Measurements from ENCODE around the gene GPN3. TPM values are rescaled to one million over a fixed set of nuclear protein-coding genes. Genes with fewer than 3 reads are reported as not detected.
"Not testable (repeated sequence)": the region's sequence is repeated elsewhere in the genome, so short reads cannot be mapped to it uniquely, and the experiment has no call there.

Gene GPN3
- polyA plus RNA-seq, 4 donors, result 5.4 to 20.9 (median 11.0) TPM

- 7 to 9% (median 8%) methylated on average over 59 to 61 of the region's 61 CpGs for WGBS, 3 donors
Measured at GRCh38 chr12:110501752-110502738, 34.0 kb upstream of the GPN3 start, which contains the start of the genes RAD9B and VPS29. RAD9B (plus strand) TSS chr12:110502331; CDS start chr12:110502338, 7 bp downstream. VPS29 (minus strand) TSS chr12:110502111; CDS start chr12:110502051, 60 bp downstream.

GRCh38 chr12:110501399-110501751, 33.3 kb upstream of the GPN3 start:
- Histone ChIP-seq H3K27me3 (ENCODE audit: control insufficient read depth in 3 of 3, insufficient read depth in 3 of 3, low read length in 3 of 3) (no peaks in the 10 kb centered on the region), H3K27ac (ENCODE audit: low read depth in 1 of 3, low read length in 2 of 3) (peak overlapping the region; percentile 89 to 96 (median 95)), H3K4me3 (ENCODE audit: low read depth in 1 of 3, low read length in 3 of 3) (peak overlapping the region; percentile 82 to 94 (median 93)), H3K4me1 (ENCODE audit: control insufficient read depth in 3 of 3, insufficient read depth in 2 of 3, low read depth in 1 of 3, low read length in 2 of 3) (peaks cover 0 to 3% (median 0%) of the 10 kb centered on the region in 3 donors), H3K9me3 (ENCODE audit: control insufficient read depth in 2 of 2, insufficient read depth in 1 of 2, low read depth in 1 of 2, low read length in 1 of 2) (no peaks in the 10 kb centered on the region), H3K36me3 (ENCODE audit: control insufficient read depth in 3 of 3, insufficient read depth in 2 of 3, low read depth in 1 of 3, low read length in 3 of 3) (peaks cover 0 to 8% (median 0%) of the 10 kb centered on the region in 3 donors)
- DNase-seq (peak in 1 of 2 donors; percentile 55), FAIRE-seq (no peak)
- WGBS, 3 donors, result 0 to 1% (median 0%) methylated on average over 17 of the region's 17 CpGs

More at GRCh38 chr12:110501752-110502738, 34.0 kb upstream of the GPN3 start, which contains the start of the genes RAD9B and VPS29:
- FAIRE-seq (no peak), DNase-seq (peak; percentile 99)
- Histone ChIP-seq H3K27me3 (ENCODE audit: control insufficient read depth in 3 of 3, insufficient read depth in 3 of 3, low read length in 3 of 3) (no peaks in the 10 kb centered on the region), H3K27ac (ENCODE audit: low read depth in 1 of 3, low read length in 2 of 3) (peak within 1 kb of the TSS; percentile 89 to 96 (median 95)), H3K9me3 (ENCODE audit: control insufficient read depth in 2 of 2, insufficient read depth in 1 of 2, low read depth in 1 of 2, low read length in 1 of 2) (no peaks in the 10 kb centered on the region), H3K4me3 (ENCODE audit: low read depth in 1 of 3, low read length in 3 of 3) (peak within 1 kb of the TSS; percentile 82 to 94 (median 93)), H3K36me3 (ENCODE audit: control insufficient read depth in 3 of 3, insufficient read depth in 2 of 3, low read depth in 1 of 3, low read length in 3 of 3) (peaks cover 0 to 8% (median 0%) of the 10 kb centered on the region in 3 donors), H3K4me1 (ENCODE audit: control insufficient read depth in 3 of 3, insufficient read depth in 2 of 3, low read depth in 1 of 3, low read length in 2 of 3) (peaks cover 0 to 3% (median 0%) of the 10 kb centered on the region in 3 donors)

DNA sequence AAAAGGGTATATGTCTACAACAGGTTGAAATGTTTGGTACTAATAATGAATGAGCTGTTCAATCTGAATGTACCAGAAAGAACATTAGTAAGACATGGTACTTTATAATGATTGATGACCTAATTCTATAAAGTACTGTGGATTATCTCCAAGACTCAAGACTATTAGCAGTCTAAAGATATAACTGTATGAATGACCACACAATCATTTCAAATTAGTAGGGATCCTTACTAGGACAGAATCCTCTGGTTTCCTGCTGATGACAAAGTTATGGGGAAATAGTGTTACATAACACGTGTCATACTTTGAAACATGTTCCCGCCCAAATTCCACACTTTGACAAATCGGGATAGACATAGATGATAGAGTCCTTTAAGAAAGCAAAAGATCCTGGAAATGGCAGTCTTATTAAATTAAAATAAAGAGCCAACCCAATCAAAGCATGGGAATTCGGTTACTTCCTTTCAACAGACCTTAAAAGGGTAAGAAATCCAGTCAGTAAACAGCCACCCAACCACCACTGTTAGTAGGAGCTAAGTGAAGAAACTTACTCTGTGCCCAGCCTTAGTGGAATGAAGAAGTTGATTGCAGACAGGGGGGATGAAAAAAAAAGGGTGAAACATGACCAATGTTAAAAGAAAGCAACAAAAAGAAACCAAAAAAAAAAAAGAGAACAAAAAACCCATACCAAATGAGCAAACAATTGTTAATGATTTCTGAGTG, 31.1 kb upstream of the GPN3 start:
- 66 to 74% (median 69%) methylated on average over 4 of the region's 4 CpGs for WGBS, 3 donors
- no peak overlapping the region for H3K27ac ChIP-seq (ENCODE audit: low read depth in 1 of 3, low read length in 2 of 3)

DNA sequence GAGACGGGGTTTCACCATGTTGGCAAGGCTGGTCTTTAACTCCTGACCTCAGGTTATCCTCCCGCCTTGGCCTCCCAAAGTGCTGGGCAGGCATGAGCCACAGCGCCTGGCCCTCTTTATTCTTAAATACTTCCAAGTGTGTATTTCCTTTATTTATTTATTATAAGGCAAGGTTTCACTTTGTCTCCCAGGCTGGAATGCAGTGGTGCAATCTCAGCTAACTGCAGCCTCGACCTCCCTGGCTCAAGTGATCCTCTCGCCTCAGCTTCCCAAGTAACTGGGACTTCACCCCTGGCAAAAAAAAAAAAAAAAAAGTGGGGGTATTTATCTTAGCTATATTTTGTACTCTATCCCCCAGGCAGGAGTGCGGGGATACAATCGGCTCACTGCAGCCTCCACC, 7.4 kb upstream of the GPN3 start:
- no peaks in the 10 kb centered on the region for H3K36me3 ChIP-seq (ENCODE audit: control insufficient read depth in 3 of 3, insufficient read depth in 2 of 3, low read depth in 1 of 3, low read length in 3 of 3)
- H3K27ac ChIP-seq (ENCODE audit: low read depth in 1 of 3, low read length in 2 of 3), result no peak overlapping the region
- FAIRE-seq (no peak), DNase-seq (no peak)
- H3K27me3 ChIP-seq (ENCODE audit: control insufficient read depth in 3 of 3, insufficient read depth in 3 of 3, low read length in 3 of 3), result no peaks in the 10 kb centered on the region
- H3K9me3 ChIP-seq (ENCODE audit: control insufficient read depth in 2 of 2, insufficient read depth in 1 of 2, low read depth in 1 of 2, low read length in 1 of 2), result no peaks in the 10 kb centered on the region
- 89 to 96% (median 94%) methylated on average over 7 of the region's 7 CpGs for WGBS, 3 donors
- H3K4me3 ChIP-seq (ENCODE audit: low read depth in 1 of 3, low read length in 3 of 3), result no peak overlapping the region
- H3K4me1 ChIP-seq (ENCODE audit: control insufficient read depth in 3 of 3, insufficient read depth in 2 of 3, low read depth in 1 of 3, low read length in 2 of 3), result no peaks in the 10 kb centered on the region

More for the DNA sequence above, 31.1 kb upstream of the GPN3 start:
- no peak overlapping the region for H3K4me3 ChIP-seq (ENCODE audit: low read depth in 1 of 3, low read length in 3 of 3)
- FAIRE-seq (no peak), DNase-seq (peak; percentile 12 to 25)
- H3K27me3 ChIP-seq (ENCODE audit: control insufficient read depth in 3 of 3, insufficient read depth in 3 of 3, low read length in 3 of 3), result no peaks in the 10 kb centered on the region
- peaks cover 0 to 20% (median 0%) of the 10 kb centered on the region in 3 donors for H3K36me3 ChIP-seq (ENCODE audit: control insufficient read depth in 3 of 3, insufficient read depth in 2 of 3, low read depth in 1 of 3, low read length in 3 of 3)
- H3K4me1 ChIP-seq (ENCODE audit: control insufficient read depth in 3 of 3, insufficient read depth in 2 of 3, low read depth in 1 of 3, low read length in 2 of 3), result peaks cover 0 to 3% (median 0%) of the 10 kb centered on the region in 3 donors
- H3K9me3 ChIP-seq (ENCODE audit: control insufficient read depth in 2 of 2, insufficient read depth in 1 of 2, low read depth in 1 of 2, low read length in 1 of 2), result no peaks in the 10 kb centered on the region

DNA sequence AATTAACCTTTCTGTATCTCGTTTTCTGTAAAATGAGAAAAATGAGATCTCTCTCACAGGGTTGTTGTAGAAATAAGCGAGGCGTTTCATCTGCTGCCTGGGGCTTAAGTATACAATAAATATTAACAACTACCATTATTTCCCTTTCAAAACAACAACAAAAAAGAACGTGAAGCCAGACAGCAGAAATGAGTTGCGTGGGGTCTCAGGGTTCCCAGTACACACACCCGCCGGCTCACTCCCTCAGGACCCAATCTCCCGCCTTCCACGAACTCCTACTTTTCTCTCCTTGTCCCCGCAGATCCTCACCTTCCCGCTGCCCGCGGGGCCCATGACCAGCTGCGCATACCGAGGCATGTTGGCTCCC, 227 bp downstream of the GPN3 start:
- Histone ChIP-seq H3K9me3 (ENCODE audit: control insufficient read depth in 2 of 2, insufficient read depth in 1 of 2, low read depth in 1 of 2, low read length in 1 of 2) (no peaks in the 10 kb centered on the region), H3K4me1 (ENCODE audit: control insufficient read depth in 3 of 3, insufficient read depth in 2 of 3, low read depth in 1 of 3, low read length in 2 of 3) (peaks cover 0 to 3% (median 2%) of the 10 kb centered on the region in 3 donors), H3K27me3 (ENCODE audit: control insufficient read depth in 3 of 3, insufficient read depth in 3 of 3, low read length in 3 of 3) (no peaks in the 10 kb centered on the region), H3K36me3 (ENCODE audit: control insufficient read depth in 3 of 3, insufficient read depth in 2 of 3, low read depth in 1 of 3, low read length in 3 of 3) (peaks cover 0 to 10% (median 2%) of the 10 kb centered on the region in 3 donors), H3K27ac (ENCODE audit: low read depth in 1 of 3, low read length in 2 of 3) (peak overlapping the region; percentile 6 to 93 (median 79)), H3K4me3 (ENCODE audit: low read depth in 1 of 3, low read length in 3 of 3) (peak overlapping the region; percentile 50 to 70 (median 70))
- 0 to 1% (median 0%) methylated on average over 15 of the region's 15 CpGs for WGBS, 3 donors
- FAIRE-seq (no peak), DNase-seq (no peak)

DNA sequence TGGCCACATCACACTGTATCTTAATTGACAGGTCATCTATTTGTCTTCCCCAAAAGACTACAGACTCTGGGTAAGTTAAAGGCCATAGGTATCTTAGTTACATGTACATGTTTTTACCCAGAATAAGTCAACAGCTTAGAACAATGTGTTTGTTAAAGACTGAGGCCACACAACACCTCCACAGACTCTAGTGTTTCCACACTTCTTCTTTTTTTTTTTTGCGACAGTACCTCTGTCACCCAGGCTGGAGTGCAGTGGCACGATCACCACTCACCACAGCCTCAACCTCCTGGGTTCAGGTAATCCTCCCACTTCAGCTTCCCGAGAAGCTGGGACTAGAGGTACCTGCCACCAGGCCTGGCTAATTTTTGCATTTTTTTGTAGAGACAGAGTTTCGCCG, 1.3 kb downstream of the GPN3 start:
- no peak overlapping the region for H3K4me3 ChIP-seq (ENCODE audit: low read depth in 1 of 3, low read length in 3 of 3)

GRCh38 chr12:110465765-110466164, 2.3 kb downstream of the GPN3 start:
- 92 to 93% (median 93%) methylated on average over 11 of the region's 11 CpGs for WGBS, 3 donors
- not testable (repeated sequence) for H3K27me3 ChIP-seq (ENCODE audit: control insufficient read depth in 3 of 3, insufficient read depth in 3 of 3, low read length in 3 of 3); FAIRE-seq; H3K4me3 ChIP-seq (ENCODE audit: low read depth in 1 of 3, low read length in 3 of 3); DNase-seq; H3K27ac ChIP-seq (ENCODE audit: low read depth in 1 of 3, low read length in 2 of 3); H3K4me1 ChIP-seq (ENCODE audit: control insufficient read depth in 3 of 3, insufficient read depth in 2 of 3, low read depth in 1 of 3, low read length in 2 of 3); H3K9me3 ChIP-seq (ENCODE audit: control insufficient read depth in 2 of 2, insufficient read depth in 1 of 2, low read depth in 1 of 2, low read length in 1 of 2)
- H3K36me3 ChIP-seq (ENCODE audit: control insufficient read depth in 3 of 3, insufficient read depth in 2 of 3, low read depth in 1 of 3, low read length in 3 of 3), result peaks cover 0 to 17% (median 4%) of the 10 kb centered on the region in 3 donors

More for the DNA sequence above, 1.3 kb downstream of the GPN3 start:
- no peak overlapping the region for H3K27ac ChIP-seq (ENCODE audit: low read depth in 1 of 3, low read length in 2 of 3)
- peaks cover 0 to 13% (median 4%) of the 10 kb centered on the region in 3 donors for H3K36me3 ChIP-seq (ENCODE audit: control insufficient read depth in 3 of 3, insufficient read depth in 2 of 3, low read depth in 1 of 3, low read length in 3 of 3)
- no peak for FAIRE-seq
- no peaks in the 10 kb centered on the region for H3K27me3 ChIP-seq (ENCODE audit: control insufficient read depth in 3 of 3, insufficient read depth in 3 of 3, low read length in 3 of 3)
- peaks cover 0 to 3% (median 2%) of the 10 kb centered on the region in 3 donors for H3K4me1 ChIP-seq (ENCODE audit: control insufficient read depth in 3 of 3, insufficient read depth in 2 of 3, low read depth in 1 of 3, low read length in 2 of 3)
- 63 to 75% (median 65%) methylated on average over 5 of the region's 5 CpGs for WGBS, 3 donors
- no peak for DNase-seq
- H3K9me3 ChIP-seq (ENCODE audit: control insufficient read depth in 2 of 2, insufficient read depth in 1 of 2, low read depth in 1 of 2, low read length in 1 of 2), result no peaks in the 10 kb centered on the region

GRCh38 chr12:110465024-110465423, 3.0 kb downstream of the GPN3 start:
- Histone ChIP-seq H3K4me1 (ENCODE audit: control insufficient read depth in 3 of 3, insufficient read depth in 2 of 3, low read depth in 1 of 3, low read length in 2 of 3) (peaks cover 0 to 3% (median 2%) of the 10 kb centered on the region in 3 donors), H3K36me3 (ENCODE audit: control insufficient read depth in 3 of 3, insufficient read depth in 2 of 3, low read depth in 1 of 3, low read length in 3 of 3) (peaks cover 0 to 25% (median 4%) of the 10 kb centered on the region in 3 donors), H3K9me3 (ENCODE audit: control insufficient read depth in 2 of 2, insufficient read depth in 1 of 2, low read depth in 1 of 2, low read length in 1 of 2) (no peaks in the 10 kb centered on the region), H3K4me3 (ENCODE audit: low read depth in 1 of 3, low read length in 3 of 3) (no peak overlapping the region), H3K27me3 (ENCODE audit: control insufficient read depth in 3 of 3, insufficient read depth in 3 of 3, low read length in 3 of 3) (no peaks in the 10 kb centered on the region), H3K27ac (ENCODE audit: low read depth in 1 of 3, low read length in 2 of 3) (no peak overlapping the region)
- WGBS, 3 donors, result 89 to 96% (median 93%) methylated on average over 2 of the region's 2 CpGs
- FAIRE-seq (no peak), DNase-seq (no peak)
